Vagina (tissue), 2 donors: ENCODE measurements around the gene IGSF9. TPM values are rescaled to one million over a fixed set of nuclear protein-coding genes. Genes with fewer than 3 reads are reported as not detected.
A peak's percentile ranks its signal among the peaks of the same experiment; 100 is the strongest.

Experiments used
- DNase-seq, 2 donors: peaks; one replicate each; pipeline ENCODE4 v3.0.0-alpha.2; 2017; ENCODE audit errors: extremely low spot score in 2 of 2
- H3K27ac ChIP-seq: fragments of 200-600 bp; sonication (generic); one replicate; pipeline ENCODE4 v1.5.1; 2019
- H3K27me3 ChIP-seq: fragments of 200-600 bp; sonication (generic); one replicate; pipeline ENCODE4 v1.5.1; 2019
- H3K36me3 ChIP-seq, 2 donors: fragments of 200-600 bp; sonication (generic); one replicate each; pipeline ENCODE4 v1.5.1; 2017 to 2019
- H3K4me1 ChIP-seq: fragments of 200-600 bp; sonication (generic); one replicate; pipeline ENCODE4 v1.5.1; 2019
- H3K4me3 ChIP-seq, 2 donors: fragments of 200-600 bp; sonication (generic); 1 replicate in 1 of 2; 2 replicates in 1 of 2; pipeline ENCODE4 v1.5.1; 2016 to 2019
- H3K9me3 ChIP-seq: fragments of 200-600 bp; sonication (generic); one replicate; pipeline ENCODE4 v1.5.1; 2019
- POLR2A ChIP-seq, 2 donors: fragments of 450-650 bp; IDR thresholded peaks; one replicate each; pipeline ENCODE4 v1.6.1; 2017; ENCODE audit warnings: antibody characterized with exemption in 2 of 2, mild to moderate bottlenecking in 2 of 2, moderate library complexity in 2 of 2
- POLR2AphosphoS5 ChIP-seq, 2 donors: sonication (generic); formaldehyde crosslinking; IDR thresholded peaks; one replicate each; pipeline ENCODE4 v1.9.0; 2017; ENCODE audit warnings: antibody characterized with exemption in 2 of 2, mild to moderate bottlenecking in 2 of 2, low read depth in 1 of 2; ENCODE audit not compliant: insufficient read depth in 1 of 2
- intact Hi-C: fragments of 100-400 bp; cut with DNase I; formaldehyde crosslinking; loops from one replicate; pipeline ENCODE4 v1.15.1; 2023
- total RNA-seq: library from RNA; depleted of rRNA; stranded (reverse); fragments of >200 nt; gene quantifications from one replicate; pipeline ENCODE4 v1.2.3, GENCODE V29; 2016
- TF ChIP-seq, protein P1 (sequence below), 3 experiments: fragments of 450-650 bp in 2 of 3; fragments of 200-600 bp in 1 of 3; sonication (generic) in 1 of 3; IDR thresholded peaks; one replicate each; pipeline ENCODE4 v1.5.1; 2017 to 2019; ENCODE audit warnings: antibody characterized with exemption in 3 of 3, mild to moderate bottlenecking in 2 of 3, moderate library complexity in 2 of 3

Gene IGSF9
- total RNA-seq, 1 donor from 2014 or later = 5.6 TPM

DNA sequence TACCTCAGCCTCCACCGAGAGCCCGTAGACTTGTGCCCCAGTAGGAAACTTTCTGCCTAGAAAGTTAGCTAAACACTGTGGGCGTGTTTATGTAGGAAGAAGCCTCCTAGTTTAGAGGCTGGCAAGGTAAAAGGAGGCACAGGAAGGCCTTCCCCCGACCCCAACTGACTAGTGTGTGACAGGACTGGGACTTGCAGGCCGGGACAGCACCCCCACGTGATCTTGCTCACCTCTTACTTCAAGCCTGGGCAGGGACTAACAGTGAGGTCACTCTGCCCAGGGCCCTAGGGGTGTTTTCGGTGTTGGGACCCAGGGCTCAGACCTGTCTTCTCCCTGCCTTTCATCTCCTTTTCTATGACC, 19.7 kb downstream of the IGSF9 start:
- no peaks in the 10 kb centered on the region for H3K36me3 ChIP-seq
- no peaks in the 10 kb centered on the region for H3K9me3 ChIP-seq
- peak overlapping the region; percentile 96 for H3K27ac ChIP-seq
- DNase-seq = no peak
- no peaks in the 10 kb centered on the region for H3K27me3 ChIP-seq
- TF ChIP-seq POLR2AphosphoS5 (IDR thresholded peaks at IDR 0.05; ENCODE audit: insufficient read depth in 1 of 2, low read depth in 1 of 2) (no peak), POLR2A (IDR thresholded peaks at IDR 0.05) (no peak)
- TF ChIP-seq, protein P1, sequence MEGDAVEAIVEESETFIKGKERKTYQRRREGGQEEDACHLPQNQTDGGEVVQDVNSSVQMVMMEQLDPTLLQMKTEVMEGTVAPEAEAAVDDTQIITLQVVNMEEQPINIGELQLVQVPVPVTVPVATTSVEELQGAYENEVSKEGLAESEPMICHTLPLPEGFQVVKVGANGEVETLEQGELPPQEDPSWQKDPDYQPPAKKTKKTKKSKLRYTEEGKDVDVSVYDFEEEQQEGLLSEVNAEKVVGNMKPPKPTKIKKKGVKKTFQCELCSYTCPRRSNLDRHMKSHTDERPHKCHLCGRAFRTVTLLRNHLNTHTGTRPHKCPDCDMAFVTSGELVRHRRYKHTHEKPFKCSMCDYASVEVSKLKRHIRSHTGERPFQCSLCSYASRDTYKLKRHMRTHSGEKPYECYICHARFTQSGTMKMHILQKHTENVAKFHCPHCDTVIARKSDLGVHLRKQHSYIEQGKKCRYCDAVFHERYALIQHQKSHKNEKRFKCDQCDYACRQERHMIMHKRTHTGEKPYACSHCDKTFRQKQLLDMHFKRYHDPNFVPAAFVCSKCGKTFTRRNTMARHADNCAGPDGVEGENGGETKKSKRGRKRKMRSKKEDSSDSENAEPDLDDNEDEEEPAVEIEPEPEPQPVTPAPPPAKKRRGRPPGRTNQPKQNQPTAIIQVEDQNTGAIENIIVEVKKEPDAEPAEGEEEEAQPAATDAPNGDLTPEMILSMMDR (IDR thresholded peaks at IDR 0.05) = no peak
- peaks cover 46% of the 10 kb centered on the region for H3K4me1 ChIP-seq
- intact Hi-C loops = loop anchor here (5.0 to 10.0 kb wide), 2 partner anchors 68 to 169 kb away; partner anchors contain the start of gene IGSF8
- H3K4me3 ChIP-seq = peak overlapping the region; percentile 78 to 96

DNA sequence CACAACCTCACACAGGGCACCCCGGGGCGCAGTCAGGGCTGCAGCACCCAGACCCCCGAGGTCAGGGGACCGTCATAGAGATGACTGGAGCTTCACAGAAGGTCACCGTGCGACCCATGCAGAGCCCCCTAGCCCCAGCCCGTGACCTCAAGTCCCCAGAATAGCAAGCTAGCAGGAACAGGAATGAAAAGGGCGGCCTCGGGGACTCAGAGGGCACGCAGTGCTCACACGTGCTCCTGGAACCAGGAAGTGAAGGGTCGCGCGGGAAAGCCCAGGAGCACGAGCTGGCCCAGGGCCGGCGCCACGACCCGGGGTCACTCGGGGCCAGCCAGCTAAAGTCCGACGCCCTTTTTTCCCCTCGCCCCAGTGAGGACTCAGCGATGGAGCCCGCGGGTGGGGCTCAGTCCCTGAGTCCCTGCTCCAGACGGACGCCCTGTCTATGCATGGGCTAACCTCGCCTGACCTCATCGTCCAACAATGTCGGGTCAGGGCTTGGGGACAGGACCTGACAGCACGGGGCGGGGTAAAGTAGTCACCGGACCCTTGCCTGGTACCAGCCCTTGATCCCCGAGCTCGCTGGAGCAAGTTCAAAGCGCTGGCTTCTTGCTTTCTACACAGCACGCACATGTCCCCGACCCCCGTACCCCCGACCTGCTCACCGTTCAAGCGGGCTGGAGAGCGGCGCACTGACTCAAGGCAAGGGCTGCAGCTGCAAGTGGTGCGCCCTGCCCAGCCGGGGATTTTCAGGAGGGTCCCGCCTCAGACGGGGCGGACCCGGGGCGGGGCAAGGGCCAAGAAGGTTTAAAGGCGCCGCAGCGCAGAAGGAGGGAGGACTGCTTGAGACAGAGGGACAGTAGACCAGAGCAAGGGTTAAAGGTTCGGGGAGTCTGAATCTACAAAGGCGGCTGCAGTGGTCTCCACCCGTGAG, 20.4 kb downstream of the IGSF9 start, which contains the start of gene TAGLN2:
TAGLN2 (minus strand) TSS at position 717 of the 928 bp plus-strand sequence. CDS start 4,998 bp downstream, outside the sequence.
- Histone ChIP-seq H3K27ac (peak within 1 kb of the TSS; percentile 96), H3K27me3 (no peaks in the 10 kb centered on the region), H3K4me3 (peak within 1 kb of the TSS; percentile 78 to 96), H3K36me3 (peaks cover 0 to 4% of the 10 kb centered on the region in 2 donors), H3K4me1 (peaks cover 52% of the 10 kb centered on the region), H3K9me3 (no peaks in the 10 kb centered on the region)
- intact Hi-C loops = loop anchor here (5.0 to 10.0 kb wide), 2 partner anchors 68 to 170 kb away; partner anchors contain the start of gene IGSF8
- peak in 1 of 2 donors; percentile 97 for DNase-seq
- TF ChIP-seq, protein P1 (IDR thresholded peaks at IDR 0.05) = no peak
- peak; percentile 71 to 99 for TF ChIP-seq POLR2AphosphoS5 (IDR thresholded peaks at IDR 0.05; ENCODE audit: insufficient read depth in 1 of 2, low read depth in 1 of 2)
- TF ChIP-seq POLR2A (IDR thresholded peaks at IDR 0.05) = peak in 1 of 2 donors; percentile 92

DNA sequence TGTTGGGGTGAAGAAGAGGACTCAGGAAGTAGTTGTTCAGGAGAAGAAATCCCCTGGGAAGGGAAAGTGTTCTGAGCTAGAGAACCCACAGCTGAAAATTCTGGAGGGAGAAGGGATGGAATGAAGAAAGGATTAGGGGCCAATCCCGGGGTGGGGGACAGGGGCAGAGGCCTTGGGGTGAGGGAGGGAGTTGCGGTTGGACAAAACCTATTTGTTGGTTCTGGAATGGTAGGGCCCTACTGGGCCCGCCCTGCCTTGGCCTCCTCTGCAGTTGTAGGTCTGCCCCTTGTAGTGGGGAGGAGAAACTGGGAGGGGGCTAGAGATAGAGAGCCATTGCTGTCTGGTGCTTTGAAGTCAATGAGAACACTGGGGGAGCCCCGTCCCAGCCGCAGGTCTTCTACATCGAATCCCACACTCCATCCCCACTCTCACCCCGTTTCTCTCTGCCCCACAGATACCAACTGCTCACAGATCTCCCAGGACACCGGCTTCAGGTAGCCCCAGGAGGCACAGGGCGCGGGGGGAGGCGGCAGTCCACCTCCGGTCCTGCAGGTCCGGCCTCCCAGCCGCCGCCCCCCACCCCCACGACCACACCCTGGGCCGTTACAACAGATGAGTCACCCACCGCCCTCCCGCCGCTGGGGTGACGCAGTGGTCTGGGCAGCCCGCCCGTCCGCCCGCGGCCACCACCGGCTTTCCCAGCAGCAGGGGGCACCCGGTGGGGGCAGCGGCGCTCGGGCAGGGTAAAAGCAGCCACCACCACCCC, 21.2 kb downstream of the IGSF9 start:
- H3K36me3 ChIP-seq = peaks cover 0 to 13% of the 10 kb centered on the region in 2 donors
- H3K27ac ChIP-seq = peak overlapping the region; percentile 96
- peak overlapping the region; percentile 78 to 96 for H3K4me3 ChIP-seq
- intact Hi-C loops = loop anchor here (10.0 kb wide), 1 partner anchor 171 kb away; the partner anchor contains the start of gene IGSF8
- peak in 1 of 2 donors; percentile 95 for DNase-seq
- TF ChIP-seq POLR2AphosphoS5 (IDR thresholded peaks at IDR 0.05; ENCODE audit: insufficient read depth in 1 of 2, low read depth in 1 of 2) = peak; percentile 21 to 90
- TF ChIP-seq POLR2A (IDR thresholded peaks at IDR 0.05) = peak in 1 of 2 donors; percentile 79
- TF ChIP-seq, protein P1 (IDR thresholded peaks at IDR 0.05) = no peak
- no peaks in the 10 kb centered on the region for H3K27me3 ChIP-seq
- H3K9me3 ChIP-seq = no peaks in the 10 kb centered on the region
- H3K4me1 ChIP-seq = peaks cover 60% of the 10 kb centered on the region

DNA sequence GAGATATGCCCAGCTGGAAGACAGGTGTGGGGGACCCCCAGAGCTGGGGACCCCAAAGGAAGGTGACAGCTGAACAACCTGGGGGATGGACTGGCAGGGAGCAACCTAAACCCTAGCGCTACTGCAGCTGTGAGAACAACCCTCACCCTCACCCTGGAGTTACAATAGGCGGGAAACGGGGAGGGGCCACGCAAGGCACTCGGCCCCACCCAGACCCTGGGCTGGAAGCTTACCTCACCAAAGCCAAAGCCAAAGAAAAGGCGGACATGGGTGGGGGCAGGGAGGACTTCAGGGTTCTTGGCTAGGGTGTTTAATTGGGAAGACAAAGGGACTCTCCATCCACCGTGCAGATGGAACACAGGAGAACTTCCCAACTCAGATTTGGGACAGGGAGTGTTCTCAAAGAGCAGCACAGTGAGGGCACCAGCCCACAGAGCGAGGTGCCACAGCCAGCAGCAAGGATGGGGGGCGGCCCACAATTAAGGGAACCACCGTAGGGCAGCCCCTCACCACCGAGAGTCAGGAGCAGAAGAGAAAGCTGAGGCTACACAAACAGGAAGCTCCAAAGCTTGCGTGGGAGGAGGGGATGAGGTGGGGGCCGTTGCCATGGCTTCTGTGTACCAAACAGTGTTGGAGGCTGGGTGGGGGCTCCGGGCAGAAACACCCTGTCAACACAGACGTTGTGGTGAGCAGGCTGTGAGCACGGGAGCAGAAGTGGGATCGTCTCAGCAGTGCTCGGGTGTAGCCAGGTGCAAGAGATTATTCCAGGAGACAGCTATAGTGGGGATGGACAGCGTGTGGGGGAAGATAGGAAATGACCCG, 22.0 kb downstream of the IGSF9 start:
- DNase-seq = peak in 1 of 2 donors; percentile 93
- peaks cover 0 to 20% of the 10 kb centered on the region in 2 donors for H3K36me3 ChIP-seq
- intact Hi-C loops = loop anchor here (10.0 kb wide), 1 partner anchor 171 kb away; the partner anchor contains the start of gene IGSF8
- peak overlapping the region; percentile 78 to 96 for H3K4me3 ChIP-seq
- no peaks in the 10 kb centered on the region for H3K9me3 ChIP-seq
- peaks cover 68% of the 10 kb centered on the region for H3K4me1 ChIP-seq
- TF ChIP-seq POLR2A (IDR thresholded peaks at IDR 0.05) (no peak), POLR2AphosphoS5 (IDR thresholded peaks at IDR 0.05; ENCODE audit: insufficient read depth in 1 of 2, low read depth in 1 of 2) (peak; percentile 75 to 79)
- TF ChIP-seq, protein P1 (IDR thresholded peaks at IDR 0.05) = no peak
- H3K27ac ChIP-seq = peak overlapping the region; percentile 96
- no peaks in the 10 kb centered on the region for H3K27me3 ChIP-seq
